ENCODE measurements around the gene IL1RAPL1.
"Not testable (repeated sequence)": the region's sequence is repeated elsewhere in the genome, so short reads cannot be mapped to it uniquely, and the experiment has no call there.

Gene IL1RAPL1

DNA sequence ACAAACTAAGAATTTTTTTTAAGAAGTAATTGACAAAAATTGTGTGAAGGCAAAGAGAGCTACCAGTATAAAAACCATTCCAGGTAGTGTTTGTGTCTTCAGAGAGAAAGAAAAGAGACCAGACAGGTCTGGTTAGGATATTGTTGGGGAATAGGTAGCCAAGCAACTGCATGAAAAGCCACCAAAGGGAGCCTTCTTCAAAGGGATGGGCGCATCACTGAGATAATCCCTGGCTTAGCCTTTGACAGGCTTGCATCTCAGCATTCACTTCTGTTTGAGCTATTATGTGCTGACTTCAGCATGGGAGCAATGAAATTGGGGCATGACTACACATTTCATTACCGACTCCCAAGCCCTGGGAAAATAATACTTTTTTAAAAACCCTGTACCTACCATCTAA, 496.6 kb downstream of the IL1RAPL1 start:
- no peak for DNase-seq (ENCODE audit: low read depth in 2 of 2, low spot score in 1 of 2)

DNA sequence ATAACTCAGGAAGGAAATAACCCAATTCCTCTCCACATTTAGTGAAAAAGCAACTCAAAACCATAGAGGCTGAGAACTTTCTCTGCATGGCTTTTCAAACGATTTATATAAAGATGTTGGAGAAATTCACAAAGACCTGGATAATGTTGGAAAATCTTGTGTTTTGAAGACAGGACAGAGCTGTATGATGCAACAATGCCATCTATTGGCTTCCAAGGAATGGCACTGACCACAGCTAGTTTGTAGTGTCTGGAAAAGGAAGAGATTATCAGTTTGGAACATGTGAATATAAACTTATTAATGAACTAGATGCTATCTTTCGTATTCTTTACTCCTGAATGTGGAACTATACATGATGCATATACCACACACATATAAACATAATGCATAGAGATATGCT, 503.6 kb downstream of the IL1RAPL1 start:
- no peak for DNase-seq (ENCODE audit: low read depth in 2 of 2, low spot score in 1 of 2)

DNA sequence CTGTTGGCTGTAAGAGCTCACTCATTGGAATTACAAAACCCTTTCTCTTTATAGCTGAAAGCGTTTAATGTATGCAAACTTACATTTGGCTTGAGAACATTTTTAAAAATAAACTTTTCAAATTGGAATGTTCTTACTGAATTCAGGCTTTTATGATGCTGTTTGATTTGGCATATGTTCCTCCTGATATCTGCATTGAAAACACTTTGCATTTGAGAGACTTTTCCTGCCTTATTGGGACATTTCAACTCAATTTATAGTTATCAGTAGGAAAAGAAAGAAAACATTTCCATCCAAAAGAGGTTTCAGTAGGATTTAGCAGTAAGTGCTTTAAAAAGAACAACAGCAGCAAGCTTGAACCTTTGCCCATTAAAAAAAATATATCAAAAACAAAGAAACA, 520.0 kb downstream of the IL1RAPL1 start:
- DNase-seq (ENCODE audit: low read depth in 2 of 2, low spot score in 1 of 2) = no peak

DNA sequence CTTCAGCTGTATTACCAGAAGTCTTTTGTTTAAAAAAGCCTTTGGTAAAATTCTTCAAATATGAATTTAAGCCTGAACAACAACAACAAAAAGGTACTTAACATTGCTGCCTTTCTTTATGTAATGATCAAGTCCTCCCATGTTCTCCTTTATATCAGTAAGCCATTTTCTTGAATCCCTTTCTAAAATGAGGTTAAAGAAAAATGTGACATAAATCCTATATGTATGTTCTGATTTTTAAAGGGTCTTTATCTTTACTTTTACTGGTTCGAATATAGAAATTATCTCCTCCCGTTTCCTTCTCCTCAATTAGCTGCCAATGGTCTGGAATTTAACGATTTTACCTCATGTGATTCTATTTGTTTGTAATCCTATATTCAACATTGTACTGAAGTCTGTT, 522.8 kb downstream of the IL1RAPL1 start:
- no peak for DNase-seq (ENCODE audit: low read depth in 2 of 2, low spot score in 1 of 2)

DNA sequence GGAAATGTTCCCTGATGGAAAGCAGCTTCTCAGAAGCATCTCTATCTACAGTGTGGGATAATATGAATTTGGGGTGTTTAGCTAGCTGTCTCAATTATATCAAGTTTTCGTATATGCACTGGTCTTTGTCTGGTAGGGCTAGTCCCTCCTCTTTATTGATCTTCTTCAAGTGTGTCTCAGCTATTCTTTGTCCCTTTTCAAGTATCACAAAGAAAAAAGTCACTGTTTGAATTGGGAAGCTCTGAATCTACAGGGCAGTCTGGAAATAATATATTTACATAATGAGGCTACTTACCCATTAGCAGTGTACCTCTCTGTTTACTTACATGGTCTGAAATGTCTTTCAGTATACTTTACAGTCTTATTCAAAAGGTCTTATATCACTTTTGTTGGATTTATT, 526.0 kb downstream of the IL1RAPL1 start:
- DNase-seq (ENCODE audit: low read depth in 2 of 2, low spot score in 1 of 2) = no peak

DNA sequence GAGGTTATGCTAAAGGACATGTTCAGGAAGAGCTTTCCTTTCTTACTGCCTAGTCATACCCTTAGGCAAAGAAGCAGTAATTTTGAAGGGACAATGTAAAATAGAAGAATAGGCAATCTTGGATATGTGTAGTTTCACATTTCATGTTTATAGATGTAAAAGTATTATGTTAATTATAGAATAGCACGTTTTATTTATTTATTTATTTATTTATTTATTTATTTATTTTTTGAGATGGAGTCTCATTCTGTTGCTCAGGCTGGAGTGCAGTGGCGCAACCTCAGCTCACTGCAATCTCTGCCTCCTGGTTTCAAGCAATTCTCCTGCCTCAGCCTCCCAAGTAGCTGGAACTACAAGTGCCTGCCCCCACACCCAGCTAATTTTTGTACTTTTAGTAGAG, 535.6 kb downstream of the IL1RAPL1 start:
- DNase-seq (ENCODE audit: low read depth in 2 of 2, low spot score in 1 of 2) = not testable (repeated sequence)

DNA sequence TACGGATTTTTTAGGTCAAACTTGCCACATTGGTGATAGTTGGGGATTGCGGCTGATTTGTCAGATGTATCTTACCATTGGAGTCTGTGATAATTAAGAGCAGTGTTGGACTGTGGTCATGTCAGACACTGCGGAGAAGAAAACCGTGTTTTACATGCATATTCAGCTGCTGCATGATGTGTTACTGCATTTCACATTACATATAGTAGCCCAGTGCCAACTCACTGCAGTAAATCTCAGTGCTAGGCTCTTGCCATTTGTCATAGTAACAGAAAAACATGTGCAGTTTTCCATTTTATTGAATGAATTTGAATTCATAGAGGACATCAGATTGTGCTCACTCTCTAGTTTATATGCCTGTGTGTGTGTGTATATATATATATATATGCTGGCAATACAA, 543.7 kb downstream of the IL1RAPL1 start:
- DNase-seq (ENCODE audit: low read depth in 2 of 2, low spot score in 1 of 2) = no peak

DNA sequence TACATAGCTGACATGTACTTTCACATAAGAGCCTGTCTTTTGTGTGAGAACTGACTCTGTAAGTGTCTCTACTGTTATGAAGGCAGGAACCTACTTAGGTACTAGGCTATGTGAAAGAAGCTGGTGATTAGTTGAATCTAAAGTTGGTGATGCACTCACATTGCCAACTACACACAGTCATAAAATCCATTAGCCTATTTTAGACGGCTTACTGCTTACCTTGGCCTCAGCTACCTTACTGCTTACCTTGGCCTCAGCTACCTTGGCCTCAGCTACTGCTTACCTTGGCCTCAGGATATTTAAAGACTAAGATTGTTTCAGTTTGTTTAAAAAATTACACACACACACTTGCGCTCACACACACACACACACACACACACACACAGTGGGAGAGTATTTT, 549.7 kb downstream of the IL1RAPL1 start:
- DNase-seq (ENCODE audit: low read depth in 2 of 2, low spot score in 1 of 2) = no peak

DNA sequence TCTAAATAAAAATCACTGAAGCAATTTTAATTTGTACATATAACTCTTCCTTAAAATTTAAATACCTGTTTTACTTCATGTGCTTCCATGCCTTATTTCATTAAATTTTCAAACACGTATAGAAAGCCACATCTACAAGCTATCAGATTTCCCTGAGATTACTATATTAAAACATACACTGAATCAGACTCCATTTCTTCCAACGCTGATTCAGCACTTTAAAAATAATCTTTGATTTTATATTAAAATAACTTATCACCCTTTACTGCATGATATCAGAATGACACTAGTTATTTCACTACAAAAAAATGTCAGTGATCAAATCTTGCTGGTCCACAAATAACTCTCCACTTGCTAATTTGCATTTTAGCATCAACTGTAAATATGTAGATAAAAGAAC, 550.8 kb downstream of the IL1RAPL1 start:
- no peak for DNase-seq (ENCODE audit: low read depth in 2 of 2, low spot score in 1 of 2)

DNA sequence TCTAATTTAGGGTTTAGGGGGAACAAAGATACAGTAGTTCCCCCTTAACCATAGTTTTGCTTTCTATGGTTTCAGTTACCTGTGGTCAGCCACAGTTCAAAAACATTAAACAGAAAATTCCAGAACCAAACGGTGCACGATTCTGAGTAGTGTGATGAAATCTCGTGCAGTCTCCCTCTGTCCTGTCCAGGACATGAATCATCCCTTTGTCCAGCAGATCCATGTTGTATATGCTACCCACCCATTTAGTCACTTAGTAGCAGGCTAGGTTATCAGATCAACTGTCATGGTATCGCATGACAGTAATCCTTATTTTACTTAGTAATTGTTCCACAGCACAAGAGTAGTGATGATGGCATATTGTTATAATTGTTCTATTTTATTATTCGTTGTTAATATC, 556.1 kb downstream of the IL1RAPL1 start:
- DNase-seq (ENCODE audit: low read depth in 2 of 2, low spot score in 1 of 2) = no peak

DNA sequence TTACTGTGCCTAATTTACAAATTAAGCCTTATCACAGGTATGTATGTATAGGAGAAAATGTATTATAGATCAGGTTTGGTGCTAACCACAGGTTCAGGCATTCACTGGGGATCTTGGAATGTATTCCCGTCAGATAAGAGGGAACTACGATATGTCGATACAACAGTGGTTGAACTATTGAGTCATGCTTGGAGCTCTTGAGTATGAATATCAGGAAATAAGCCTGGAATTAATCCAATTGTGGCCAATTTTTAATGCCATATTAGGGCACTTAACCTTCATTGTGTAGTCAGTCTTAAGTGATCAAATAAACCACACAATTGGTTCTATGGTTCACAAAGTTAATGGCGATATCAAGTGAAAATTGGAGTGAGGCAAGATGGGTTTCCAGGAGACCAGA, 556.5 kb downstream of the IL1RAPL1 start:
- no peak for DNase-seq (ENCODE audit: low read depth in 2 of 2, low spot score in 1 of 2)

DNA sequence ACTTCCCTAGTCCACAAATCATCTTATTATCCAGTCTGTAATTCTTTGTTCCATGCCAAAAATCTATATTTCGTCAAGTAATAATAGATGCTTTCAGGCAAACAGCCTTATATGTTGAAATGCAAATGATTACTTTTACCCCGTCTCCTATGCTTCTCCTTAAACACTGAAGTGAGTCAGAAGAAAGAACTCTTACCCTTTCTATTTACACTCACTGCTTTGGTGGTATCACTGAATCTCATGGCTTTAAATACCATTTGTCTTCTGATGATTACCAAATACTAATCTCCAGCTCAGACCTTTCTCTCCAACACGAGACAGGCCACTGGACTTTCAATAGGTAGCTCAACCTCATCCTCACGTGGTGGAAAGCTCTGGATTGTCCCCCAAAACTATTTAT, 558.1 kb downstream of the IL1RAPL1 start:
- no peak for DNase-seq (ENCODE audit: low read depth in 2 of 2, low spot score in 1 of 2)

DNA sequence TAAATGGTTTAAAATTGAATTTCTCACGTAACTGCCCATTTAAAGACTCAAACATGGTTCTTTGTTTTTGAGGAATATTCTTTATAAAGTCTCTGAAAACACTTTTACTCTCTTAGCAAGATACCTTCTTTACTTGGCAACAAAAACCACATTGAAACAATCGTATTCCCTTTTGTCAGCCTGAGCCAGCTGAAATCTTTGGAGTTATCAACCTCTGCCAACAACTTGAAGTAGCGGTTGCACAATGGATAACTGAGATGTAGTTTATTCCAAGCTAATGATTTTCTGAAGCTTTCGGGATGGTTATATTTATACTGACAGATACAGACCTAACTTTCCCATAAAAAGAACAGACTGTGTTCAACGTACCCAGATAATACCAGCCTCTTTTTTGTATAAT, 561.3 kb downstream of the IL1RAPL1 start:
- no peak for DNase-seq (ENCODE audit: low read depth in 2 of 2, low spot score in 1 of 2)

DNA sequence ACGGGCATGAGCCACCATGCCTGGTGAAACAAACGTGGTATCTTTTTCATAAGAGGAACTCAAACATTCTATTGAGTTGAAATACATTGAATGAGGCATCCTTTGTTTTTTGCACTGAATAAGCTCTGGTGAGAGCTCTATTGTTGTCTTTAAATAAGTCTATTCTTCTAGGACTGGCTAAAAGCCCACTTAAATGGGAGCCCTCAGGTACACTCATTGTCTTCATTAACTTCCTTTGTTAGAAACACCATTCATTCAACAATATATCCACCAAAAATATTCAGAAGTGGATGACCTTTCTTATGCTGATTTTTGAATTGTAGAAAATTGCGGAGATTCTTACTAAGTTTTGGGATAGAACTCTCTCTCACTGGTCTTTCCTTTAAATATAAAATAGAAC, 568.0 kb downstream of the IL1RAPL1 start:
- no peak for DNase-seq (ENCODE audit: low read depth in 2 of 2, low spot score in 1 of 2)

DNA sequence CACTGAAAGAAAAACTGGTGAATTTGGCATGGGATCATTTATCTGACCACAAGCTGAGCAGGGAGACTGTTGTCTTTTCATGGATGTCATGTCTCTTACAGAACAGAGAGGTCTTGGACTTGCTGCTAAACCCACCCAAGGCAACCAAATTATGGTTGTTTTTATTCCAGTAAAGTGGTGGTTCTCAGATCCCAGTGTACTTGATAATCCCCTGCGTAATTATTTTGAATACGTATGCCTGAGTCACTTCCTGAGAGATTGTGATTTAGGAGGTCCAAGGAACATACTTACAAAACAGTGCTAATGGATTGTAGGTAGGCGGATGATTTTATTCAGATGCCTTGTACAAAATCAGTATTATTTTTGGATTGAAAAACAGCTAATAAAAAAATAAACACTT, 585.6 kb downstream of the IL1RAPL1 start:
- no peak for DNase-seq (ENCODE audit: low read depth in 2 of 2, low spot score in 1 of 2)

DNA sequence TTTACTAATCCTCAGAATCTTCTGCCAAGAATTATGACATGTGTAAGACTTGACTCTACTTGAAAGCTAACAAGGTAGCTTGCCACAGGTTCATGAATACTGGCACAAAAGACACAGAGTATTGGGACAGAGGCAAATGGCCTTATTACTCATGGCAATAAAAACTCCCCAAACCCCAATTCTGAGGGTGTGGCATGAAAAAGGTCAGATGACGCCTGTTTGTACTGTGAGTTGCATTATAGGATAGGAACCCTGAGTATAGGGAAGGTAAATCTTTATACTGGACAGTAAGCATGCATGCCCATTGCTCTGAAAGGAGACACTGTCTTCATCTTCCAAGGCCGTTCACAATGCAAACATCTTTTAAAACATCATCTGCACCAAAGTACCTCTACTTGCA, 600.0 kb downstream of the IL1RAPL1 start:
- no peak for DNase-seq (ENCODE audit: low read depth in 2 of 2, low spot score in 1 of 2)

DNA sequence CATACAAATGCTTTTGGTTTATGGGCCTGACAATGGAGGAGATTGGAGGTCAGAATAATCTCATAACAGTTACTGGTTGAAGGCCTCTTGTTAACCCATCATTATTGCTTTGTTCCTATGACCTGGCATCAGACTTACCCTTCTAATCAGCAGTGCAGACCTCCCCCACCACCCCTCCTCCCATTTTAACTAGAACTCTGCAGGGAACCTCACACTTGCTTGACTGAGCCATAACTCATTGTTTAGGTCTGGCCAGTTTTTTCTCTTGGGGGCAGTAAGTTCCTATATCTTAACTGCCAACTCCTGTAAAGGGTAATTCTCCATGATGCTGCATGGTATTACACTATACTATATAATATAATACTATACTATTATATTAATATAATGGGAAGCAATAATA, 609.3 kb downstream of the IL1RAPL1 start:
- no peak for DNase-seq (ENCODE audit: low read depth in 2 of 2, low spot score in 1 of 2)

DNA sequence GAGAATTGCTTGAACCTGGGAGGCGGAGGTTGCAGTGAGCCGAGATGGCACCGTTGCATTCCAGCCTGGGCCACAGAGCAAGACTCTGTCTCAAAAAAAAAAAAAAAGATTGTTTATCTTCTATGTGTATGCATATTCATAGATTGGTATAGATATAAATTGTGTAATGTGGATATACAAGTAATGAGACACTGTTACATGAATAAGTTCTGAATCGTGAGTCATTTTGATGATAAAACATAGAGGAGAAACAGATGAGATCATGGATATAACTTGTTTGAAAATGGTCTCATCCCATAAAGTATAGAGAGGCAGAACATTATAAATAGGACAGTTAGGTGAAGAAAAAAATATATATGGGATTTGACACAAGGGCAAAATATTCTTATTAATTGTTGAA, 628.0 kb downstream of the IL1RAPL1 start:
- DNase-seq (ENCODE audit: low read depth in 2 of 2, low spot score in 1 of 2) = no peak

DNA sequence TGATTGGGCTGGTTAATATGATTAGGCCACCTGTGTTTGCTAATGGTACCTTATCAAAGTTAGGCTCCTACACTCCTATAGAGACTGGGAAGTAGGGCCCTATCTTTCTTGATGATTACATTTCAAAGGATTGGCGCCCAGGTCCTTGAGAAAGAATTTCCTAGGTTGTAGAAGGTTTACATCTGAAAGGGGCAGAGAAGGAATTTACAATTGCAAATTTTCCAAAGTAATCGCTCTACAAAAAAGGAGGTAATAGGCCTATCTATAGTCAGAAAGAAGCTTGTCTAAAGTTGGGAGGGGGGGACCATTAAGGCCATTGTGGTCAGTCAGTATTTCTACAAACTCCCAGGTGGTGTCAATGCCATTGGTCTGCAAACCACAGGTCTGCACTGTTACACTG, 638.4 kb downstream of the IL1RAPL1 start:
- no peak for DNase-seq (ENCODE audit: low read depth in 2 of 2, low spot score in 1 of 2)

DNA sequence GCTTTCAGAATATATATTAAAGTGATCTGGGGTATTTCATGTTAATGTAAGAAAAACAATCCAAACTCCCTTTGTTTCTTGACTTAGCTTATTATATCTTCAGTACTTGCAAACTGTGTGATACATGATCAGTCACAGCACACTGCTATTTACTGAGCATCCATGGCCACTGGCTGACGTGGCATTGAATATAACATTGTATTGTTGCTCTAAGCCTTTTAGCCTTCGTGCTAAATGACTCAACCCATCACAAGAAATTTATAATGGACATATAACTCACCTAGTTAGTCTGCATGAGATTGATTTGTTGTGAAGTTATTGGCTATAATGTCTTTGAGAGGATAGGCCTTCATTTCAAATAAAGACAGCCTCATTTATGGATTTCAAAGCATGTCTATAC, 642.6 kb downstream of the IL1RAPL1 start:
- no peak for DNase-seq (ENCODE audit: low read depth in 2 of 2, low spot score in 1 of 2)

DNA sequence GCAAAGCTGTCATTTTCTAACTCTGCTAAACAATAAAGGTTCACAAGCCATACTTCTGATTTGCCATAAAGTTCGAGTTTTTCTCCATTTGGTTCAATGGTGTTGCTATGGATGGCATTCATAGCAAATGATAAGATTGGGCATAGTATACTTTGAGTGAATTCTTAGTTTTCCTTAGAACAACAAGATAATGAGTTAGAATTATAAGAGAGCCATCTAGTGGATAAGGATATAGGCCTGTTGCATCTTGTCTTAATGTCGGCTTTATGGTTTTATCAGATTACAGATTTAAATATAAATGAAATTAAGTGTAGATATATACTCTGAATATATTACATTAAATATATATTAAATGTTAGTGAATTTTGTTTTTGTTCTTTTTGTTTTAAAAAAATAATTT, 644.6 kb downstream of the IL1RAPL1 start:
- no peak for DNase-seq (ENCODE audit: low read depth in 2 of 2, low spot score in 1 of 2)

DNA sequence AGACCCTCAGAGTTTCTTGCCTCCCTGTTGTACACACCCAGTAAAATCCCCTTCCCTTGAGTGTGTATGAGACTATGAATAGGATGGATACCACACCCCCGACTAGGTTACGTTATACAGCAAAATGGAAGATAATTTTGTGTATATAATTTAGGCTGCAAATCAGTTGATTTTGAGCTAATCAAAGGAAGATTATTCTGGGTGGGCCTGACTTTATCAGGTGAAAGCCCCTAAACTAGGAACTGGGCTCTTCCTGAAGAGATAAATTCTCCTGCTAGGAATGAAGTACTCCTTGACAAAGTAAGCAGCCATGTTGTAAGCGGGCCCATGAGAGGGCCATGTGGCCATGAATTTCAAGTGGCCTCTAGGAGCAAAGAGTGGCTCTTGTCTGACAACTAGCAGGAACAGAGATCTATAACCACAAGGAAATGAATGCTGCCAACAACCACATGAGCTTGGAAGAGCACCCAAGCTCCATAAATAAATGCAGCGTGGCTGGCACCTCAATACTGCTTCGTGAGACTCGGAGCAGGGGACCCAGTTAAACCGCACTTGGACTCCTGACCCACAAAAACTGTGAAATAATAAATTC, 646.4 kb downstream of the IL1RAPL1 start:
- no peak for DNase-seq (ENCODE audit: low read depth in 2 of 2, low spot score in 1 of 2)

DNA sequence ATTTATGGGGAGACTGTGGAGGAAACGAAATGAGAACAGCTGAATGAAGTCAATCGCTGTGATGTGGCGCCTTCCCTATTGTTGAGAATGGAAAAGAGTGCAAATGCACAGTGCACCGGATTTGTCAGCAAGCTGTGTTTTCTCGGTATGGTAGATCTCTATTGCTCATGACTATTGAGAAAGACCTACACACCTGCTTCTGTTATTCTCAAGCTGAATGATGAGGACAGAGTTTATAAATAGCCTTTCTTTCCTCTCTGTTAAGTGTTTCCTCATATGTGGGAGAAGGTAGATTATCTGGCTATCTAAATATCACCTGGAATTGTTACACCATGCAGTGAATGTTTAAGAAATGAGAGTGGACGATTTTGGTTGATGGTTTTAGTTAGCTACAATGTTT, 650.7 kb downstream of the IL1RAPL1 start:
- no peak for DNase-seq (ENCODE audit: low read depth in 2 of 2, low spot score in 1 of 2)

DNA sequence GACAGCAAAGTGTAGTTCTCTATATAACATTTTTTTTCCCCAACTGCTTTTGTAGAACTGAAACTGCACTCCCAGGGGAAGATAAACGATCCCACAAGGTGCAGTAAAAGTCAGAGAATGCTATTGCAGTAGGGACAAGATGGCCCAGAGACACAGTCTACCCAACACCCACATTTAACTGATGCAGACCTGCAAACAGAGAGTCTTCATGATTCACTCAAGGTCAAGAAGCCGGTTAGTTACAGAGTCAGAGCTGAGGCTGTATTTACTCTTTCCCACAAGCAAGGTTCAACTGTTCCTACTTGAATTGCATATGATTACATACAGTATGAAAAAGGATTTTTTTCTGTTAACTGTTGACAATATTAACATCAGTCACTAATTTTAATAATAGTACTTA, 654.6 kb downstream of the IL1RAPL1 start:
- DNase-seq (ENCODE audit: low read depth in 2 of 2, low spot score in 1 of 2) = no peak

Data from stimulated activated CD8-positive, alpha-beta memory T cell treated with anti-CD3 and anti-CD28 coated beads, Interleukin-4, amount 100 ng/mL, for 4 hours (primary cell).